Effector CD8-positive, alpha-beta T cell (primary cell): Measurements from ENCODE around the gene KRT15.

ENCODE experiments used
- DNase-seq: peaks from one replicate; lab custom pipeline; 2025; lab: John Stamatoyannopoulos, UW

Gene KRT15

GRCh38 chr17:41483991-41484826 is 34.5 kb downstream of the KRT15 start:
- DNase-seq: no peak

DNA sequence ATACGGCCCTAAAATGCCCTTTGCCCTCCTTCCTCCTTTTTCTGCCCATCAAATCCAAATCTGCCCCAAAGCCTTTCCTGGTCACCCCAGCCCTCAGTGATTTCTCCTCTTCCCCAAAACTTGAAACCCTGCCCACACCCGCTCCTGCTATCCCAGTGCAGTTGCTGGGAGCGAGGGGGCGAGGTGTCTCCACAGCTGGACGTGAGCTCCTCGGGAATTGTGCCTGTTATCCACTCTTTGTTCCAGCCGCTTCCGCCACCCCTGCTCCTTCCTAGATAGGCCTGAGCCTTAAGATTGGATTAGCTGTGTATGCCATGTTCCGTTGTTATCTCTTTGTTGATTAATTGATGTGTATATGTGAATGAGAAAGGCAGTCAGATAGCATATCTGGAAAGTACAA is 35.2 kb downstream of the KRT15 start:
- DNase-seq: no peak

DNA sequence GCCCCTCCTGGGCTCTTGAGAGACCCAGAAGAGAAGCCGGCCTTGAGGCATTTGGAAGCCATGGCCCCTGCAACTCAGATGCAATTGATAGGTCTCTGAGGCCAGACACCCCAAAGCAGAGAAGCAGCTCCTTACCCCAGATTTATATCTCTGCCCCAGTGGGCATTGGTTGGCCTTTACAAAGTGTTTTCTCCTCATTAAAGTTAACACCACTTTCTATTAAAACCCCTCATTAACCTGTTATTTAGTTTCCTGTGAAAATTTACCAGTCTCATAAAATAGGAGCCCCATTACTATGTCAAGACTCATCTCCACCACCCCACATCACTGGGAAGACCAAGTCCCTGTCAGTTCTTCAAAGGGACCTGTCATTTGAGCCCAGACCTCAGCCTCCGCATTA is 37.7 kb downstream of the KRT15 start, which contains the start of gene KRT35:
Gene KRT35 (minus strand): TSS at position 116 of the 400 bp plus-strand sequence. CDS start 54 bp downstream, at position 62.
- no peak for DNase-seq

GRCh38 chr17:41480581-41480980 is 38.1 kb downstream of the KRT15 start:
- DNase-seq: no peak

- DNase-seq: no peak
Observed at GRCh38 chr17:41480136-41480535, 38.6 kb downstream of the KRT15 start.

GRCh38 chr17:41478237-41478636 is 40.5 kb downstream of the KRT15 start:
- no peak for DNase-seq

DNA sequence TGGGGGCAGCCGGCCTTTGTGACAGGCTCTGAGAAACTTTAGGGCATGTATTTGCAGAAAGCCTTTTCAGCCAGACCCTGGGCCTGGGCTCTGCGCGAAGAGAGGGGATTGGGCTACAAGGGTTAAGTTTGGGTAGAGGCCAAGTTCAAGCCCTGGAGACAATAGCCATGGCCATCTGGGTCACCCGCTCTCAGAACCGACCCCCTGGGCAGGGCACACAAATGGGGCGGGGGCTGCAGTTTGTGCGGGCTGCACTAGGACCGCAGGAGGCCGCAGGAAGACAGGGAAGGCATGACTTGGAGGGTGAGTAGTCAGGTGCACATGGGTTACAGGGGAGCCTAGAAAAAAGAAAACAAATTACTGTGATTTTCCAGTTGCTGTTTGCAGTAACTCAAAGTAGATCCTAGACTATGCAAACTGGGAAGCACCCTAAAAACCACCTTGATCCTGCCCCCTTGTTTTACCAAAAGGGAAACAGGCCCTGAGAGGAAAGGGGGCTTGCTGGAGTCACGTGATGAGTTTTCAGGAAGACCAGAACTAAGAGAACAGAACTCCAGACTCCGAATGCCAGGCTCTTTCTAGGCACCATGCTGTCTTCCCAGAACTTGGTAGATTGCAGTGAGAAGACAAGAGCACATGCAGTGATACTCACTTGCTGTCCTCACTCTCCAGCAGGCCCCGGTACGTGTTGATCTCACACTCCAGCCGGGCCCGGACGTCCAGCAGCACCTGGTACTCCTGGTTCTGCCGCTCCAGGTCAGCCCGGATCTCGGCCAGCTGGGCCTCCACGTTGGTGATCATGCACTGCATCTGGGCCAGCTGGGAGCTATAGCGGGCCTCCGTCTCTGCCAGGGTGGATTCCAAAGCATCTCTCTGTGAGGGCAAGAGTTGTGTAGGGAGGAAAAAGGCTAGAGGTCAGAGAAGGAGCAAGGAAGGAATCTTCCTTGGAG is 41.5 kb downstream of the KRT15 start:
- DNase-seq: no peak

DNA sequence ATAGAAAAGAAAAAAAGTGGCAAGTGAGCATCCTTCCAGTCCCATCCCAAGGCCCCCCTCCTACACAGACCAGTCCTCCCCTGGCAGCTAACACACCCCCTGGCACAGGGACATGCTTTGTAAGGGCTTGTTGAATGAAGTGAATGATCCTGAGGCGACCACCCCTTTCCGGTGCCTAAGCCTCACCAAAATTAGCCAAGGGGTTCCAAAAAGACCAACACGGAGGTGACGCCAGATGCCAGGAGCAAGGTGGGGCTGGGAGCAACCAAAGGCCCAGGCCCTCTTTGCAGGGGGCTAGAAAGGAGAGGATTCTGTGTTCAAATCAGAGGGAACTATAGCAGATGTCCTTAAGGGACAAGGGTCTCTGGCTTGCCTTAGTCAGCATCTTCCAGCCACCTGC is 43.3 kb downstream of the KRT15 start:
- DNase-seq: no peak

GRCh38 chr17:41474863-41475262 is 43.8 kb downstream of the KRT15 start:
- DNase-seq: no peak

DNA sequence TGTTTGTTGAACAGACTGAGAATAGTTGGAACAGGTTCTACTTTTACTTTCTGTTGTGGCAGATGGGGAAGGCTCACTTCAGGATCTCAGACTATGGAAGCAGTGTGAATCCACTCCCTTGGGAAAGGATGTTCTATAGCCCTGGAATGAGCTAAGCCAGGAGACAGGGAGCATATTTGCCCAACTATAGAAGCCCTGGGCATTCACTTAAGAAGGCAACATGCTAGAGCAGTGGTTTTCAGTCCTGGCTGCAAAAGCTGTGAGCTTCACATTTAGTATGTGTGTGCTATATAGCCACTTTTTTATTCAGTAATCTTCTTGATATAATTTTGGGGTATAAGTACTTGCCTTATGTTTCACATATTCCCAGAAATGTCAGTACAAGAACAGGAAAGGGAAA is 50.3 kb downstream of the KRT15 start:
- no peak for DNase-seq

DNA sequence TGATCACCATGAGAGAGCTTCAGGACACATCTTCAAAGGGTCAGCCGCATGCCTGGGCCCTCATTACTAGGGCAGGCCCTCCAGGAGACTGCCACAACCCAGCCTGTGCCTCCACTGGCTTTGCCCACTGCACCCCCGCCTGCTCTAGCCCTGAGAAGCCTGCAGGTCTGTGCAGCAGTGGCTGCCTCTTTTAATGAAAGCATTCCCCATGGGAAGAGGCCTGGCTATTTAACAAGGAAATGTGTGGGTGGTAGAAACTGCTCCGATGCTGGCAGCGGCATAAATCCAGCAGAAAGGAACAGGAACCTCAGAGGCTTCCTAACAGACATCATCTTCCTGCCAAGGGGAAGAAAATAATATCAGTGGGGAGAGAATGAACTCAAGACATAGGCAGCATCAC is 51.1 kb downstream of the KRT15 start:
- DNase-seq: no peak

GRCh38 chr17:41466988-41467387 is 51.7 kb downstream of the KRT15 start, which contains the start of gene KRT32:
KRT32 (minus strand) TSS chr17:41467386; CDS start chr17:41467325, 61 bp downstream.
- DNase-seq: no peak

DNA sequence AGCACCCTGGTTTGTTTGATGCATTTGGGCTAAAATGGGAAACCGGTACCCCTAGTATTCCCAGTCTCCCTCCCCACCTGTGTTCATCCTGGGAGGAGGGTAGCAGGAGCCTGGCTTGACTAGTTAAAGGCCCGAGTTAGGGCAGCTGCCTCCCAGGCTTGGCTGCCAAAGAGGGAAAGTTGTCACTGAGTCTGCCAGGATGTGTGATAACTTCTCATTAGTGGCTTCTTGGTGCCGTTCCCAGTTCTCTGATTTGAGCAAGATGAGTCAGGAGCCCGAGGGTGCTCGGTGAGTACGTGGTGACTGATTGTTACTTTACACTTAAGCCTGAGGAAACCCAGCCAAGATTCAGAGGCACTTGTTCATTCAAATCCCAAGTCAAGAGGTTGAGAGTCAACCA is 54.0 kb downstream of the KRT15 start:
- no peak for DNase-seq

DNA sequence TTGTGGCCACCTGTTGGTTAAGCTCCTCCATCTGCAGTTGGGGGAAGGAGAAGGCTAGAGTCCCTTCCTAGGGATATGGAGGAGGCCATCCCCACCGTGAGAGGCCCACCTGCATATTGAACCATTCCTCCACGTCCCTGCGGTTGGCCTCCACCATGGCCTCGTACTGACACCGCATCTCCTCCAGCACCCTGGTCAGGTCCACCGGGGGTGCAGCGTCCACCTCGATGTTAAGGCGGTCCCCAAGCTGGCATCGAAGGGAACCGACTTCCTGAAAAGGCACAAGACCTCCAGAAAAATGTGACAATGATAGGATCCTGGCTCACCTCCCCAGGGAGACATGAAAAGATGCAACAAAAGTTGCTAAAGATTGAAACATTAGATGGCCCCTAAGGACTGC is 54.5 kb downstream of the KRT15 start:
- DNase-seq: no peak

- DNase-seq: no peak
Observed at GRCh38 chr17:41463746-41464145, 54.9 kb downstream of the KRT15 start.
